Measurements from ENCODE around the gene ARID3A. TPM values are rescaled to one million over a fixed set of nuclear protein-coding genes. Genes with fewer than 3 reads are reported as not detected.

ARID3A gene
- total and polyA plus RNA-seq, 2 of the 8 experiments (the other 6 are each of a cell fraction or from before 2014, with no cell fraction given) = 40.5 to 77.4 TPM

GRCh38 chr19:998064-998463 lies 72.2 kb downstream of the ARID3A start:
- POLR2A ChIA-PET (ENCODE audit: partially characterized antibody) = interaction anchor here (0.9 to 7.3 kb wide), 4 partner anchors 9 to 276 kb away, joined by 3 to 81 read pairs (median 20); partner anchors contain the start of gene WDR18
- FAIRE-seq = no peak
- H3K27me3 ChIP-seq (replicated peaks in 1 of 4; ENCODE audit: control insufficient read depth in 3 of 4, extremely low read depth in 1 of 4, insufficient read depth in 3 of 4, low read length in 3 of 4) = peaks cover 6 to 33% (median 19%) of the 10 kb centered on the region in 4 experiments

More at GRCh38 chr19:998064-998463, 72.2 kb downstream of the ARID3A start:
- Histone ChIP-seq H4K8ac (ENCODE audit: extremely low read depth, insufficient read depth, low read length) (no peak overlapping the region), H3K36me3 (ENCODE audit: control insufficient read depth in 2 of 4, insufficient read depth in 4 of 4, low read length in 3 of 4) (peaks cover 0 to 8% (median 1%) of the 10 kb centered on the region in 4 experiments; a peak in 2 of 8 replicates), H3K18ac (ENCODE audit: extremely low read depth, low read length) (no peak overlapping the region), H3K79me2 (ENCODE audit: control insufficient read depth in 1 of 2, insufficient read depth in 2 of 2, low read length in 2 of 2) (no peaks in the 10 kb centered on the region), H2BK15ac (ENCODE audit: low read length) (no peak overlapping the region), H3K79me1 (ENCODE audit: low read depth, low read length) (no peaks in the 10 kb centered on the region), H3K14ac (ENCODE audit: insufficient read length) (no peak overlapping the region), H4K20me1 (replicated peaks in 1 of 2; ENCODE audit: control insufficient read depth in 1 of 2, insufficient read depth in 2 of 2, low read length in 2 of 2) (peaks cover 5 to 7% of the 10 kb centered on the region in 2 experiments), H3K4me1 (replicated peaks in 1 of 4; ENCODE audit: control insufficient read depth in 3 of 4, insufficient read depth in 4 of 4, low read length in 3 of 4) (peaks cover 0 to 10% (median 6%) of the 10 kb centered on the region in 4 experiments; a peak in 3 of 7 replicates), H3K23me2 (ENCODE audit: low read depth, low read length) (peaks cover 4% of the 10 kb centered on the region; the same call in 1 of the 2 replicates), H2AK5ac (ENCODE audit: low read depth, low read length) (no peak overlapping the region), H3K9ac (replicated peaks in 1 of 4; ENCODE audit: extremely low read depth in 1 of 4, low read depth in 3 of 4, low read length in 3 of 4) (no peak overlapping the region), H4K91ac (replicated peaks; ENCODE audit: insufficient read length, low read length) (no peak overlapping the region), H2BK12ac (ENCODE audit: low read depth, low read length) (no peak overlapping the region), H3K9me3 (ENCODE audit: insufficient read depth in 2 of 2, low read depth in 1 of 2, low read length in 1 of 2) (no peaks in the 10 kb centered on the region), H3K56ac (replicated peaks; ENCODE audit: insufficient read length, low read depth, low read length) (no peak overlapping the region), H2BK120ac (replicated peaks; ENCODE audit: low read depth, low read length) (no peak overlapping the region), H2AFZ (ENCODE audit: low read length) (no peak overlapping the region), H3K4ac (replicated peaks; ENCODE audit: insufficient read length, low read depth, low read length) (no peak overlapping the region), H4K5ac (ENCODE audit: insufficient read length, low read depth, low read length) (no peak overlapping the region), H3K23ac (ENCODE audit: insufficient read length) (no peak overlapping the region), H3K4me3 (ENCODE audit: extremely low read depth in 1 of 4, insufficient read depth in 2 of 4, low read depth in 3 of 4, low read length in 4 of 4) (no peak overlapping the region), H3K4me2 (ENCODE audit: insufficient read depth in 1 of 2, low read depth in 2 of 2, low read length in 2 of 2) (no peak overlapping the region), H2BK20ac (ENCODE audit: low read length) (no peak overlapping the region), H3K27ac (ENCODE audit: low read depth, low read length) (no peak overlapping the region), H2BK5ac (ENCODE audit: low read depth, low read length) (no peak overlapping the region)
- TF ChIP-seq, protein P1, sequence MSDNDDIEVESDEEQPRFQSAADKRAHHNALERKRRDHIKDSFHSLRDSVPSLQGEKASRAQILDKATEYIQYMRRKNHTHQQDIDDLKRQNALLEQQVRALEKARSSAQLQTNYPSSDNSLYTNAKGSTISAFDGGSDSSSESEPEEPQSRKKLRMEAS (IDR thresholded peaks at IDR 0.05) = no peak
- TF ChIP-seq CTBP2 (IDR thresholded peaks at IDR 0.05; ENCODE audit: borderline replicate concordance, insufficient read depth, insufficient read length, low read length) = no peak
- TF ChIP-seq BRCA1 (IDR thresholded peaks at IDR 0.05; ENCODE audit: low read depth, low read length) = no peak
- 71% methylated on average over 6 of the region's 6 CpGs; no CpG with 5 or more reads in 1 of the 2 experiments for WGBS, 2 experiments (ENCODE audit: extremely low coverage in 1 of 2, insufficient coverage in 1 of 2, insufficient read length in 1 of 2, insufficient replicate concordance in 2 of 2, low coverage in 1 of 2, low lambda C conversion rate in 2 of 2, missing lambda C conversion rate in 1 of 2)
- no peak for DNase-seq (ENCODE audit: low read depth in 1 of 2, low spot score in 2 of 2)
- CTCF ChIA-PET (ENCODE audit: partially characterized antibody) = interaction anchor here (0.8 to 2.3 kb wide), 5 partner anchors 16 to 193 kb away, joined by 3 to 13 read pairs (median 4); no protein-coding TSS in a partner anchor
